ENCODE data around the gene SLC22A15.

SLC22A15 gene

GRCh38 chr1:115933625-115934024 is 42.7 kb upstream of the SLC22A15 start:
- DNase-seq (ENCODE audit: low read depth in 1 of 2, low spot score in 1 of 2), result no peak
- H3K4me3 ChIP-seq (replicated peaks; ENCODE audit: insufficient read depth, low read length), result no peak overlapping the region
- H3K27me3 ChIP-seq (ENCODE audit: insufficient read depth, poor library complexity, severe bottlenecking), result no peaks in the 10 kb centered on the region
- TF ChIP-seq POLR2AphosphoS5 (IDR thresholded peaks at IDR 0.05; ENCODE audit: low read depth) (no peak), GABPA (IDR thresholded peaks at IDR 0.05; ENCODE audit: low read depth) (no peak), CTCF (IDR thresholded peaks at IDR 0.05; ENCODE audit: insufficient read depth, low read length) (no peak), REST (IDR thresholded peaks at IDR 0.05; ENCODE audit: insufficient replicate concordance, low read depth) (no peak), SPI1 (IDR thresholded peaks at IDR 0.05; ENCODE audit: borderline replicate concordance, low read depth) (no peak)
- H3K27ac ChIP-seq (replicated peaks), result no peak overlapping the region

- no peaks in the 10 kb centered on the region for H3K27me3 ChIP-seq (ENCODE audit: insufficient read depth, poor library complexity, severe bottlenecking)
- no peak overlapping the region for H3K27ac ChIP-seq (replicated peaks)
- TF ChIP-seq CTCF (IDR thresholded peaks at IDR 0.05; ENCODE audit: insufficient read depth, low read length) (no peak), SPI1 (IDR thresholded peaks at IDR 0.05; ENCODE audit: borderline replicate concordance, low read depth) (no peak), POLR2AphosphoS5 (IDR thresholded peaks at IDR 0.05; ENCODE audit: low read depth) (no peak)
- no peak for DNase-seq (ENCODE audit: low read depth in 1 of 2, low spot score in 1 of 2)
- no peak overlapping the region for H3K4me3 ChIP-seq (replicated peaks; ENCODE audit: insufficient read depth, low read length)
These were observed 36.9 kb upstream of the SLC22A15 start for GRCh38 chr1:115939455-115939854.

- Histone ChIP-seq H3K27me3 (ENCODE audit: insufficient read depth, poor library complexity, severe bottlenecking) (no peaks in the 10 kb centered on the region), H3K27ac (replicated peaks) (no peak overlapping the region), H3K4me3 (replicated peaks; ENCODE audit: insufficient read depth, low read length) (no peak overlapping the region)
- no peak for DNase-seq (ENCODE audit: low read depth in 1 of 2, low spot score in 1 of 2)
- no peak for TF ChIP-seq POLR2AphosphoS5 (IDR thresholded peaks at IDR 0.05; ENCODE audit: low read depth)
- TF ChIP-seq SPI1 (IDR thresholded peaks at IDR 0.05; ENCODE audit: borderline replicate concordance, low read depth), result no peak
- no peak for TF ChIP-seq REST (IDR thresholded peaks at IDR 0.05; ENCODE audit: insufficient replicate concordance, low read depth)
- no peak for TF ChIP-seq GABPA (IDR thresholded peaks at IDR 0.05; ENCODE audit: low read depth)
- TF ChIP-seq CTCF (IDR thresholded peaks at IDR 0.05; ENCODE audit: insufficient read depth, low read length), result no peak
These were observed 30.2 kb upstream of the SLC22A15 start for GRCh38 chr1:115946116-115946515.

- TF ChIP-seq POLR2AphosphoS5 (IDR thresholded peaks at IDR 0.05; ENCODE audit: low read depth), result no peak
- no peak for TF ChIP-seq REST (IDR thresholded peaks at IDR 0.05; ENCODE audit: insufficient replicate concordance, low read depth)
- no peak for TF ChIP-seq GABPA (IDR thresholded peaks at IDR 0.05; ENCODE audit: low read depth)
- TF ChIP-seq CTCF (IDR thresholded peaks at IDR 0.05; ENCODE audit: insufficient read depth, low read length), result no peak
- TF ChIP-seq SPI1 (IDR thresholded peaks at IDR 0.05; ENCODE audit: borderline replicate concordance, low read depth), result no peak
- H3K27ac ChIP-seq (replicated peaks), result no peak overlapping the region
- H3K4me3 ChIP-seq (replicated peaks; ENCODE audit: insufficient read depth, low read length), result no peak overlapping the region
- H3K27me3 ChIP-seq (ENCODE audit: insufficient read depth, poor library complexity, severe bottlenecking), result no peaks in the 10 kb centered on the region
- DNase-seq (ENCODE audit: low read depth in 1 of 2, low spot score in 1 of 2), result no peak
These were observed 27.2 kb upstream of the SLC22A15 start for GRCh38 chr1:115949156-115949555.

Data from HL-60 (cell line).